Stimulated activated CD4-positive, alpha-beta T cell treated with anti-CD3 and anti-CD28 coated beads, TNF-alpha, amount 100 ng/mL, for 4 hours (primary cell): ENCODE results near the gene APOL5.

ENCODE experiments used
- DNase-seq, 3 experiments: peaks; one replicate each; pipeline ENCODE4 v3.0.0-alpha.2; 2020; ENCODE audit warnings: low read depth in 3 of 3

APOL5 gene

GRCh38 chr22:35740616-35741015, 22.9 kb downstream of the APOL5 start:
- no peak for DNase-seq

- DNase-seq, result no peak
Observed at GRCh38 chr22:35742342-35743100, 24.8 kb downstream of the APOL5 start.

GRCh38 chr22:35743326-35743860, 25.7 kb downstream of the APOL5 start:
- no peak for DNase-seq

GRCh38 chr22:35746248-35746647, 28.6 kb downstream of the APOL5 start:
- no peak for DNase-seq

GRCh38 chr22:35746946-35747703, 29.5 kb downstream of the APOL5 start:
- no peak for DNase-seq

GRCh38 chr22:35749808-35750207, 32.1 kb downstream of the APOL5 start:
- no peak for DNase-seq

- no peak for DNase-seq
Observed at GRCh38 chr22:35752006-35752862, 34.6 kb downstream of the APOL5 start.

- DNase-seq, result no peak
Observed at GRCh38 chr22:35752863-35753189, 35.2 kb downstream of the APOL5 start.

GRCh38 chr22:35754761-35755160, 37.1 kb downstream of the APOL5 start:
- no peak for DNase-seq

- no peak for DNase-seq
Observed at GRCh38 chr22:35756722-35757121, 39.0 kb downstream of the APOL5 start.

- DNase-seq, result no peak
Observed at GRCh38 chr22:35758394-35758793, 40.7 kb downstream of the APOL5 start.

GRCh38 chr22:35761037-35761436, 43.4 kb downstream of the APOL5 start:
- DNase-seq, result no peak

GRCh38 chr22:35766654-35767580, 49.2 kb downstream of the APOL5 start:
- DNase-seq, result no peak

GRCh38 chr22:35769974-35770373, 52.3 kb downstream of the APOL5 start:
- no peak for DNase-seq

- DNase-seq, result no peak
Observed at GRCh38 chr22:35775339-35775738, 57.7 kb downstream of the APOL5 start.

- DNase-seq, result no peak
Observed at GRCh38 chr22:35777335-35777975, 59.8 kb downstream of the APOL5 start.
